Superior temporal gyrus (tissue), 1 donor: ENCODE results near the gene UCHL1.
"Not testable (repeated sequence)": the region's sequence is repeated elsewhere in the genome, so short reads cannot be mapped to it uniquely, and the experiment has no call there.

ENCODE experiments used
- DNase-seq: peaks from one replicate; pipeline ENCODE4 v3.0.0-alpha.2; 2016; ENCODE audit errors: extremely low spot score

UCHL1 gene

DNA sequence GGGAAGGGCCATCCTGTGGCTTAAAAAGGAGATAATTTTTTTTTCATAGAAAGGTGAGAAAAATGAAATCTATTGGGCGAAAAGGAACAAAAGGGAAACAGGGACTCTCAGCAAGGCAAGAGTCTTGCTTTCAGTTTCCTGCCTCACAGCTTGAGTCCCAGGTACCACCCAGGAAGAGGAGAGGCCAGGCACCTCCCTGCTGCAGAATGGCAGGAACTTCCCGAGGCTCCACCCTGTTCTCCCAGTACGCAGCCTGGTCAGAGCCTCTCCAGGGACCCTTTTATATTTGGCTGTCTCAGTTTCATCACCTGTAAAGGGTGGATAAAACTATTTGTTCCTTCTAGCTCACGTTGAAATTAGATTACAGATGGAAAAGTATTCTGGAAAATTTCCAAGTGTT lies 33.8 kb downstream of the UCHL1 start:
- DNase-seq = no peak

DNA sequence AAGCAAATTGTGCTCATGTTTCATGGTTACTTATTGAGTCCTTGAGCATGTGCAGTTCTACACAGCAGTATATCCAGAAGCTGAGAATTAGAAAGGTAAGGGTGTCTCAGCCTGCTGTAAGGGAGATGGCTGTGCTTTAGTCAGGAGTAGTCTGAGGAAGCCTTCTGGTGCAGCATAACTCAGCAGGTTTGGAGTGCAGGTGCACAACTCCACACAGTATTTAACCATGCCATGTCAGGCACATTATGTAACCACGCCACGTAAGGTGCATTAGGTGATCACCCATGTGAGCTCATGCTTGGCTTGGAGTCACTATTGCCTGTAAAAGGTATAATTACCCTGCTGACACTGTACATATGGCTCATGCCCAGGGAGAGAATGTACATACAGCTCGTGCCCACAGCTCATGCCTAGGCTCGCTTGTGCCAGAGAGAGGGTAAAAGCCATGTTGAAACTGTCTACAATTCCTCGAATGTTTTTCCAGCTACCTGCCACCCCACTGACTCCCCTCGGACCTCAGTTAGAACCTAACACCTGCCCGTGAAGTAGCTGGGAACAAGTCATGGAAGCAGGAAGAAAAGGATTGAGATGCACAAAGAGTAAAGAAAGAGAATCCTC lies 37.8 kb downstream of the UCHL1 start:
- no peak for DNase-seq

DNA sequence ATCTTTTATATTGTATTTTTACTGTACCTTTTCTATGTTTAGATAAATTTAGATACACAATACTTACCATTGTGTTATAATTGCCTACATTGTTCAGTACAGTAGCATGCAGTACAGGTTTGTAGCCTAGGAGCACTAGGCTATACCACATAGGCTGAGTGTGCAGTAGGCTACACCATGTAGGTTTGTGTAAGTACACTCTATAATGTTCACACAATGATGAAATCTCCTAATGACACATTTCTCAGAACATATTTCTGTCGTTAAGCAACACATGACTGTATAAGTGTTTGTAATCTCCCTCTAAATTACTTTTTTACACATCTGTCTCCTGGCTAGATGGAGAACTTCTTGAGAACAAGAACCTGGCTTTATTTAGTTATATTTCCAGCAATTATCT lies 40.3 kb downstream of the UCHL1 start:
- DNase-seq = no peak

DNA sequence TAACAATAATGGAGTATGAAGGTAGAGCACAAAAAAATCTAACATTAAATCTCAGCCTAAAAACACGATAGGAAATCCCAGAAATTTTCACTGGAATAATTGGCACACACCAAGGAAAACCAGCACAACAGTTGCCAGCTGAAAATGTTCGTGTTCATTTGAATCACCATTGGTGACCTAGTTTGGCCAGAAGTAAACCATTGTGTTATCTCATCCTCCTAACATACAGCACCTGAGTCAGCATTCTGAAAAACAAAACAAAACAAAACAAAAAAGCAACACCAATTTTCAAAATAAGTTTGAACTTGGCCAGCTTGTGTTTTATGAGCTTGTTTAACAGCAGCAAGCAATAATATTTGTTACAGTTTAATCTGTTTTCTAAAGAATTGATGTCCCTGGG lies 41.1 kb downstream of the UCHL1 start:
- no peak for DNase-seq

DNA sequence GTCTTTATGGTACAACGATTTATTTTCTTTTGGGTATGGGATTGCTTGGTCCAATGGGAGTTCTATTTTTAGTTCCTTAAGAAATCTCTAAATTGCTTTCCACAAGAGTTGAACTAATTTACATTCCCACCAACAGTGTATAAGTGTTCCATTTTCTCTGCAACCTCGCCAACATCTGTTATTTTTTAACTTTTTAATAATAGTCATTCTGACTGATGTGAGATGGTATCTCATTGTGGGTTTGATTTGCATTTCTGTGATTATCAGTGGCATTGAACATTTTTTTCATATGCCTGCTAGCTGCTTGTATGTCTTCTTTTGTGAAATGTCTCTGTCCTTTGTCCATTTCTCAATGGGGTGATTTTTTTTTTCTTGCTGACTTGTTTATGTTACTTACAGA lies 42.8 kb downstream of the UCHL1 start:
- no peak for DNase-seq

DNA sequence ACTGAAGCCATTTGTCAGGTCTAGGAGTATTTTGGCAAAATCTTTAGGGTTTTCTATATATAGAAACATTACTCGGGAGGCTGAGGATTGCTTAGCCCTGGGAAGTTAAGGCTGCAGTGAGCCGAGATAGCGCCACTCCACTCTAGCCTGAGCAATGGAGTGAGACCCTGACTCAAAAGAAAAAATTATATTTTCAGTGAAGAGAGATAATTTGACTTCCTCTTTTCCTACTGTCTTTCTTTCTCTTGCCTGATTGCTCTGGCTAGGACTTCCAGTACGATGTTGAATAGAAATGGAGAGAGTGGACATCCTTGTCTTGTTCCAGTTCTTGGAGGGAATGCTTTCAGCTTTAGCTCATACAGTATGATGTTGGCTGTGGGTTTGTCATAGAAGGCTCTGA lies 44.4 kb downstream of the UCHL1 start:
- DNase-seq = no peak

DNA sequence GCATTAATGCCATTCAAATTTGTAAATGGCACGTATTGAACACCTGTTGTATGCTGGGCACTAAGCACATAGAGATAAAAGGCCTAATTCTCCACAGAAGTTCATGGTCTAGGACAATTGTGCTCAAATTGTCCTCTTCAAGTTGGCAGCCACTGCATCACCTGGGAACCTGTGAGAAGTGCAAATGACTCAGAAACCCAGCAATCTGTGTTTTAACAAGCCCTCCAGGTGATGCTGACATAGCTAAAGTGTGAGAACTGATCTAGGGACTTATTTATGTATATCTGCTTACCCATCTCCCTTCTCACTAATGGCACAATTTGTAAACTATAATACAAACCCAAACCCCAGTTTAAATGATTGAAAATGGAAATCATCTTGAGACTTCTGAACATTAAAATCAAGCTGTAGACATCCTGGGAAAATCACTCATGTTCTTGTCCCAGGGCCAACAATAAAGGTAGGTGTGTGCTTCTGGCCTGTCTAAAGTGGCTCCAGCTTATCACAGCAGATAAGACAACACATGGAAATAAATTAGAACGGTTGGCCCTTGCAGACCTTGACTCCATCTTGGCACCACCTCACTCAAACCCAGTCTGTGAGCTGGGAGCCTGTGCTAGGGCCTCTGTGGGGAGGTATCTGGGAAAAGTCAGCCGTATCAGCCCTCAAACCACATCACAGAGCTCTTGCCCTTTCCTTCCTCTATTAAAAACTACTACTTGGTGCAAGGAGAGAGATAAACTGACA lies 46.8 kb downstream of the UCHL1 start:
- no peak for DNase-seq

DNA sequence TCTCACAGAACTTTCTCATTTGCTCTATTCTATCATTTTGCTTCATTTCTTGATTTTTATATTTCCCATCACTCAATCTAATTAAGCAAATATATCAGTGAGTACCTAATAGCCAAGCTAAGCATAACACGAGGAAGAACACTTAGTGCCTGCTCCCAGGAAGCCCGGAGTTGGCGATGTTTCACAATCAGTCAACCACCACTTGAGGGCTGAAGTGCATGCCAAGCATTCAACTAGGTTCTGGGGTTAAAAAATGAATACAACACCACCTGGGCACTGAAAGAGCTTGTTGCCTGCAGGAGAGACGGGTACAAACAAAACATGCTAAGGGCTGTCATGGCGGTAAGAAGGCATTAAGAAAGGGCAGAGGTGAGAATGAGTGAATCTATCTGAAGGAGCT lies 47.5 kb downstream of the UCHL1 start:
- no peak for DNase-seq

DNA sequence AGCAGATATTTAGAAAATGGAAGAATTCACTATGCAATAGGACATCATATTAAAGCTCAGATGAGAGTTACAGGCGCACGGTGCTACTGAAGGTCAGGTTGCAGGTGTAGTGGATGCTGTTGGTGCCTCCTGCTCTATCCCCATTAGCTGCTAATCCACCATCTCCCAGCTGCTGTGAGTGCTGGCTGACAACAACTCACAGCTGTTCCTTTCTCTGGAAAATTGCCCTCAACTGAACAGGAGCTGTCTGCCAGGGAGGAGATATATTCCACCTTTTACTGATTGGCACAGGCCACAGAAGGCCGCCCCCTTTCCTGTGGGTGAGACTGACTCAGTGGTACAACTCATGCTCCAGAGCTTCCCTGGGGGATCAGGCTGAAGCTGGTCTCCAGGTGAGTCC lies 48.7 kb downstream of the UCHL1 start:
- DNase-seq = no peak

DNA sequence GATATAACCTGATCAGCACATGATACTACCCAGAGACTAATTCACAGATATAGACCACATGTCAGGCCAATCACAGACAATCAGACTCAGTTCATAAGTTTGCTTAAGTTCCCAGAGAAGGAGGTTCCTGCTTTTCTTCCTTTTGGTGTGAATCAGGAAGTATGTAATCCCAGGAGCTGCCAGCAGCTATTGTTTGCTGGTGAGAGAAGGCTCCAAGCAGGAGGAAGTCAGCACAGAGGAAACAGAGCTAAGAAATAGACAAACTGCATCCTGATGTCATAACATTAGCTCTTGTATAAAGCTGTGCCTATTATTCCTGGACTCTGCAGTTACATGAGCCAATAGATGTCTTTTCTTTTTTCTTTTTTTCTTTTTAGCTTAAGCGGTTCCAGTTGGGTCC lies 50.9 kb downstream of the UCHL1 start:
- no peak for DNase-seq

DNA sequence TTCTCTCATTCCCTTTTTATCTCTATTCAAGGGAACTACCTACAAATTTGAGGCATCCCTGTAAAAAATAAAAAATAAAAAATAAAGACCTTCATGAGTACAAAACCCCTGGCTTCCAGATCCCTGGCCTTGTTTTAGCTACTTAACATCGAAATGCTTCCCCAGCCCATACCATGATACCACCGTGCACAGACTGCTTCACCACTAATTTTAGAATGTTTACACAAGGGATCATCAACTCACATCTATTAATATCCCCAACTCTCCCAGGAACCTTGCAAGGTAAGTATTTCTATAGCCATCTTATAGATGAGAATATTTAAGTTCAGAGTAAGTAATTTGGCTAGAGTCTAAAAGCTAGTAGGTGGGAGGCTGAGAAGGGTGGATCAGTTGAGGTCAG lies 51.7 kb downstream of the UCHL1 start:
- DNase-seq = no peak

DNA sequence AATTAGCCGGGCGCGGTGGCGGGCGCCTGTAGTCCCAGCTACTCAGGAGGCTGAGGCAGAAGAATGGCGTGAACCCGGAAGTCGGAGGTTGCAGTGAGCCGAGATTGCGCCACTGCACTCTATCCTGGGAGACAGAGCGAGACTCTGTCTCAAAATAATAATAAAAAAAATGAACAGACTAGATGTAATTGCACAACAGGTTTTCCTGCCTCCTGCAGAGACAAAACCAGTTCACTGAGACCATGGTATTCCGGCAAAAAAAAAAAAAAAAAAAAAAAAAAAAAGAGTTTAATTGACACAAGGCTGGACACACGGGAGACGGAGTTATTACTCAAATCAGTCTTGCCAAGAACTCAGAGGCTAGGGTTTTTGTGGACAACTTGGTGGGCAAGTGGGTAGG lies 58.7 kb downstream of the UCHL1 start:
- not testable (repeated sequence) for DNase-seq

DNA sequence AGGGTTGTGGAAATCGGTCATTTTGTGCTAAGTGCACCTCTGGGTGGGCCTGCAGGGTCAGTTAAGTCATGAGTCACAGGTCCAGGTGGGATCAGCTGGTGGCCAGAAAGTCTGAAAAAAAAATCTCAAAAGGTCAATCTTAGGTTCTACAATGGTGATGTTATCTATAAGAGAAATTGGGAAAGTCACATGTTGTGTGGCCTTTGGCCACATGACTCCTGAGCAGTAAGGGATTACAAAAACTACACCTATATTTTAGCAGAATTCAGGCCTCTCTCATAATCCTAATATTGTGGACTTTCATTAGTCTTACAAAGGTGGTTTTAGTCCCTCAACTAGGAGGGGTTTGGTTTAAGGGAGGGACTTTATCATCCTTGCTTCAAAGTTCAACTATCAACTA lies 59.1 kb downstream of the UCHL1 start:
- DNase-seq = no peak
